Activated CD4-positive, alpha-beta memory T cell treated with anti-CD3 and anti-CD28 coated beads for 36 hours (primary cell): ENCODE measurements around the gene FRMD4A. TPM values are rescaled to one million over a fixed set of nuclear protein-coding genes. Genes with fewer than 3 reads are reported as not detected.

ENCODE experiments used
- CTCF ChIA-PET: fragments of 350-600 bp; sonication (Branson Sonifier 250); formaldehyde crosslinking; loops from one replicate; lab custom pipeline; 2021; ENCODE audit warnings: antibody characterized with exemption, inconsistent platforms; lab: Charles Lee
- POLR2A ChIA-PET: fragments of 350-600 bp; sonication (Branson Sonifier 250); formaldehyde crosslinking; loops from one replicate; lab custom pipeline; 2021; ENCODE audit warnings: antibody characterized with exemption; lab: Charles Lee
- DNase-seq: peaks from one replicate; pipeline ENCODE4 v3.0.0-alpha.2; 2020
- H3K27ac Mint-ChIP-seq: one replicate; pipeline ENCODE4 v1.8.0; 2021; ENCODE audit warnings: mixed read lengths
- H3K27me3 Mint-ChIP-seq: one replicate; pipeline ENCODE4 v1.8.0; 2021; ENCODE audit warnings: mixed read lengths
- H3K36me3 Mint-ChIP-seq: one replicate; pipeline ENCODE4 v1.8.0; 2021; ENCODE audit warnings: mixed read lengths
- H3K4me1 Mint-ChIP-seq: one replicate; pipeline ENCODE4 v1.8.0; 2021; ENCODE audit warnings: low read depth, mixed read lengths
- H3K4me3 Mint-ChIP-seq: one replicate; pipeline ENCODE4 v1.8.0; 2021; ENCODE audit warnings: mild to moderate bottlenecking, mixed read lengths
- H3K9me3 Mint-ChIP-seq: one replicate; pipeline ENCODE4 v1.8.0; 2021; ENCODE audit warnings: mixed read lengths
- intact Hi-C: fragments of 100-400 bp; cut with micrococcal nuclease; formaldehyde crosslinking; loops from one replicate; pipeline ENCODE4 v1.15.1; 2023
- total RNA-seq, 2 experiments: library from RNA; stranded (reverse); gene quantifications; one replicate each; pipeline ENCODE4 v1.2.3, GENCODE V29; 2021

The FRMD4A gene
- total RNA-seq, 2 experiments from 2014 or later: 0.31 to 1.7 TPM

- intact Hi-C loops: no loop called here
- H3K4me1 Mint-ChIP-seq: peaks cover 10% of the 10 kb centered on the region
- no peak overlapping the region for H3K27ac Mint-ChIP-seq
- H3K27me3 Mint-ChIP-seq: peaks cover 8% of the 10 kb centered on the region
- ChIA-PET CTCF (no interaction called here), POLR2A (no interaction called here)
- H3K4me3 Mint-ChIP-seq: no peak overlapping the region
- H3K36me3 Mint-ChIP-seq: no peaks in the 10 kb centered on the region
- H3K9me3 Mint-ChIP-seq: no peaks in the 10 kb centered on the region
- DNase-seq: no peak
These were observed 384.6 kb downstream of the FRMD4A start for GRCh38 chr10:13946209-13946460.

- no peak overlapping the region for H3K4me3 Mint-ChIP-seq
- DNase-seq: no peak
- peaks cover 4% of the 10 kb centered on the region for H3K27me3 Mint-ChIP-seq
- H3K36me3 Mint-ChIP-seq: no peaks in the 10 kb centered on the region
- peaks cover 10% of the 10 kb centered on the region for H3K4me1 Mint-ChIP-seq
- intact Hi-C loops: no loop called here
- no peak overlapping the region for H3K27ac Mint-ChIP-seq
- peaks cover 2% of the 10 kb centered on the region for H3K9me3 Mint-ChIP-seq
- ChIA-PET POLR2A (no interaction called here), CTCF (no interaction called here)
These were observed 385.1 kb downstream of the FRMD4A start for GRCh38 chr10:13945390-13946208.

DNA sequence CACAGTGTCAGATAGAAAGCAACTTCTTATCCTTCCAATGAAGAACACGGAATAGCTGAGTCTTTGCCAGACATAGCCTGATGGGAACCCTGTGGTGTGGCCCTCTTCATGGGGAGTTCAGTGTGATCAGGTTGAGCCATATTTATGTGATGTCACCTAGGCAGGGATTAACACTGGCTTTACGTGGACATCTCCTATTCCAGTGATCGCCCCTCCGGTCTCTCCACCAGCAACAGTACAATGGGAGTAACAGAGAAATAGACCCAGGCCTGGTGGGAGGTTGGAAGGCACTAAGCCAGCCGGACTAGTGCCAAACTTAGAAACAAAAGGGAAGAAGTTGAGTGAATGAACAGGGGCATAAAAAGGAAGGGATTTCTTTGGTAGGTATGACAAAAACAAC lies 385.9 kb downstream of the FRMD4A start:
- DNase-seq: no peak
- Mint-ChIP-seq H3K4me1 (peaks cover 10% of the 10 kb centered on the region), H3K27ac (no peak overlapping the region), H3K4me3 (no peak overlapping the region), H3K36me3 (no peaks in the 10 kb centered on the region), H3K9me3 (peaks cover 2% of the 10 kb centered on the region), H3K27me3 (peaks cover 4% of the 10 kb centered on the region)
- intact Hi-C loops: no loop called here
- CTCF ChIA-PET: no interaction called here
- POLR2A ChIA-PET: no interaction called here

- peaks cover 10% of the 10 kb centered on the region for H3K4me1 Mint-ChIP-seq
- peaks cover 4% of the 10 kb centered on the region for H3K27me3 Mint-ChIP-seq
- H3K4me3 Mint-ChIP-seq: no peak overlapping the region
- no peaks in the 10 kb centered on the region for H3K36me3 Mint-ChIP-seq
- DNase-seq: no peak
- intact Hi-C loops: no loop called here
- no peak overlapping the region for H3K27ac Mint-ChIP-seq
- peaks cover 2% of the 10 kb centered on the region for H3K9me3 Mint-ChIP-seq
- ChIA-PET CTCF (no interaction called here), POLR2A (no interaction called here)
These were observed 386.9 kb downstream of the FRMD4A start for GRCh38 chr10:13943735-13944398.

DNA sequence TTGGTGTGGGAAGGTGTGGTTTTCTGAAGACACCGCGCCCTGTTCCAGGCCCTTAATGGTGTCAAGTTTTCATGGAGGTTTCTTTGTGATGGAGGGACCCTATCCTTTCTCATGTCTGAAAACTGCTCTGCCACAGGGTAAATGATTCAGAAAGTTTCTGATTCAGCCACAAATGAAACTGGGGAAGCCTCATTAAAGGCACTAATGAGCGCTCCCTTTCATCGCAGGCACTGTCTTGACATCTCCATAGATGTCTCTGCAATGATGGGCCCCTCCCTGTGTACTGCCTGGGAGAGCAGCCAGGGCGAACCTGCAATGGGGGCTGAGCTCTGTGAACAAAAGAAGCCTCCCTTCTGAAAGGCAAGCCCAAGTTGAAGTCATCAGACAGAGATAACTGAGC lies 388.7 kb downstream of the FRMD4A start:
- no peak overlapping the region for H3K4me3 Mint-ChIP-seq
- intact Hi-C loops: no loop called here
- peak; percentile 13 for DNase-seq
- H3K27ac Mint-ChIP-seq: no peak overlapping the region
- peaks cover 5% of the 10 kb centered on the region for H3K27me3 Mint-ChIP-seq
- ChIA-PET CTCF (no interaction called here), POLR2A (no interaction called here)
- H3K36me3 Mint-ChIP-seq: no peaks in the 10 kb centered on the region
- H3K4me1 Mint-ChIP-seq: peaks cover 10% of the 10 kb centered on the region
- peaks cover 2% of the 10 kb centered on the region for H3K9me3 Mint-ChIP-seq

GRCh38 chr10:13939391-13939790 lies 391.3 kb downstream of the FRMD4A start:
- Mint-ChIP-seq H3K36me3 (no peaks in the 10 kb centered on the region), H3K27me3 (peaks cover 5% of the 10 kb centered on the region), H3K9me3 (peaks cover 2% of the 10 kb centered on the region), H3K4me3 (no peak overlapping the region), H3K4me1 (peaks cover 10% of the 10 kb centered on the region), H3K27ac (no peak overlapping the region)
- CTCF ChIA-PET: no interaction called here
- POLR2A ChIA-PET: no interaction called here
- no peak for DNase-seq
- intact Hi-C loops: no loop called here

GRCh38 chr10:13938950-13939349 lies 391.8 kb downstream of the FRMD4A start:
- H3K4me1 Mint-ChIP-seq: peaks cover 10% of the 10 kb centered on the region
- ChIA-PET POLR2A (no interaction called here), CTCF (no interaction called here)
- H3K4me3 Mint-ChIP-seq: no peak overlapping the region
- no peaks in the 10 kb centered on the region for H3K36me3 Mint-ChIP-seq
- peaks cover 2% of the 10 kb centered on the region for H3K9me3 Mint-ChIP-seq
- intact Hi-C loops: no loop called here
- H3K27me3 Mint-ChIP-seq: peaks cover 5% of the 10 kb centered on the region
- H3K27ac Mint-ChIP-seq: no peak overlapping the region
- no peak for DNase-seq

DNA sequence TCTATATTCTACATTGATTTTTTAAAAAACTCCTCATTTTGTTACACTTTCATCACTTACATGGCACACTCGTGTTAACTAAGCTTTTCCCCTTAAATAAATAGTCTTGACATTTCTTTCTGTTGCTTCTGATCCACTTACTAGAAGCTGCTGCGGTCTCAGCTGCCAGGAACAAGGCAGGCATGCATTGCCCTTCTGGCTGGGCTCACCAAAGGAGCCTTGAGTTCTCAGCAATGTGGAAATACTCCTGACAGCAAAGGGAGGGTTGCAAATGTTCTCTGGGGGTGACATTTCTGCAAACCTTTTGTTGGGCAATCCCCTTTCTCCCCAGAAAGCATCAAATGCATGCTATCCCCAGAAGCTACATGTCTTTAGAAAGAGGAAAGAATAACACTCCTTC lies 393.9 kb downstream of the FRMD4A start:
- no peaks in the 10 kb centered on the region for H3K36me3 Mint-ChIP-seq
- H3K4me1 Mint-ChIP-seq: peaks cover 2% of the 10 kb centered on the region
- H3K27me3 Mint-ChIP-seq: peaks cover 1% of the 10 kb centered on the region
- H3K4me3 Mint-ChIP-seq: no peak overlapping the region
- H3K27ac Mint-ChIP-seq: no peak overlapping the region
- peaks cover 2% of the 10 kb centered on the region for H3K9me3 Mint-ChIP-seq
- ChIA-PET CTCF (no interaction called here), POLR2A (no interaction called here)
- DNase-seq: no peak
- intact Hi-C loops: no loop called here

GRCh38 chr10:13930120-13930519 lies 400.6 kb downstream of the FRMD4A start:
- H3K27me3 Mint-ChIP-seq: peaks cover 1% of the 10 kb centered on the region
- POLR2A ChIA-PET: no interaction called here
- no peaks in the 10 kb centered on the region for H3K36me3 Mint-ChIP-seq
- CTCF ChIA-PET: no interaction called here
- H3K27ac Mint-ChIP-seq: no peak overlapping the region
- peaks cover 12% of the 10 kb centered on the region for H3K4me1 Mint-ChIP-seq
- no peaks in the 10 kb centered on the region for H3K9me3 Mint-ChIP-seq
- no peak overlapping the region for H3K4me3 Mint-ChIP-seq
- intact Hi-C loops: no loop called here
- peak; percentile 19 for DNase-seq

GRCh38 chr10:13928451-13928850 lies 402.3 kb downstream of the FRMD4A start:
- H3K4me3 Mint-ChIP-seq: no peak overlapping the region
- no peaks in the 10 kb centered on the region for H3K9me3 Mint-ChIP-seq
- no peaks in the 10 kb centered on the region for H3K36me3 Mint-ChIP-seq
- H3K27ac Mint-ChIP-seq: no peak overlapping the region
- ChIA-PET CTCF (no interaction called here), POLR2A (no interaction called here)
- no peak for DNase-seq
- peaks cover 1% of the 10 kb centered on the region for H3K27me3 Mint-ChIP-seq
- H3K4me1 Mint-ChIP-seq: peaks cover 12% of the 10 kb centered on the region
- intact Hi-C loops: no loop called here

GRCh38 chr10:13925971-13926780 lies 404.5 kb downstream of the FRMD4A start:
- H3K36me3 Mint-ChIP-seq: no peaks in the 10 kb centered on the region
- DNase-seq: no peak
- POLR2A ChIA-PET: no interaction called here
- no peak overlapping the region for H3K27ac Mint-ChIP-seq
- no peaks in the 10 kb centered on the region for H3K9me3 Mint-ChIP-seq
- peaks cover 12% of the 10 kb centered on the region for H3K4me1 Mint-ChIP-seq
- no peak overlapping the region for H3K4me3 Mint-ChIP-seq
- H3K27me3 Mint-ChIP-seq: peaks cover 1% of the 10 kb centered on the region
- intact Hi-C loops: no loop called here
- CTCF ChIA-PET: no interaction called here

DNA sequence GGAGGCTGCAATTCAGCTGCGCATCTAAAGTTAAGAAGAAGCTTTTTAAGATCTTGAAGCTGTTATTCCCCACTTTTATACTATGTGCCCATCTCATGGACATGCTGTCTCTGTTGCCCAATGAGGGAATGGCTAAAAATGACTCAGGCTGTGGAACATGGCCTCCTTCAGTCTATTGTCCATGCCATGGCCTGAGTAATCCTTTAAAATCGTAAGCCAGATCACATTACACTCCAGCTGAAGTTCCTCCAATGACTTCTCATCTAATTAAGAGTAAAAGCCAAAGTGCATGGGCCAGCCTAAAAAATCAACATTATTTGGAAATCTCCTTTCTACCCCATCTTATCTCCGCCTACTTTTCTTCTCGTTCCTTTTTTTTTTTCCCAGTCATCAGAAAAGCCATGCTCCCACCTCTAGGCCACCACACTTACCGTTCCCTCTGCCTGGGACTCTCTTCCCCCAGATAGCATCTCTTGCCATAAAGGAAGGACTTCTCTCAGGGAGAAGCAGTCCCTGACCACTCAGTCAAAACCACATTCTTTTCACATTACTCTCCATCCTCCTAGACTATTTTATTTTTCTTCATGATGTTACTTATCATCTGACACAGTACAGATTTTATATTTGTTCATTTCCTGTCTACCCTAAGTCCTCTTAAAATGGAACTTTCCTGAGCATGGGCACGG lies 406.5 kb downstream of the FRMD4A start:
- Mint-ChIP-seq H3K36me3 (no peaks in the 10 kb centered on the region), H3K27me3 (peaks cover 1% of the 10 kb centered on the region), H3K27ac (no peak overlapping the region), H3K4me1 (peaks cover 5% of the 10 kb centered on the region), H3K9me3 (no peaks in the 10 kb centered on the region), H3K4me3 (no peak overlapping the region)
- no peak for DNase-seq
- ChIA-PET POLR2A (no interaction called here), CTCF (no interaction called here)
- intact Hi-C loops: no loop called here
